ENCODE results near the gene STXBP5L.
"Not testable (repeated sequence)": the region's sequence is repeated elsewhere in the genome, so short reads cannot be mapped to it uniquely, and the experiment has no call there.

Gene STXBP5L

DNA sequence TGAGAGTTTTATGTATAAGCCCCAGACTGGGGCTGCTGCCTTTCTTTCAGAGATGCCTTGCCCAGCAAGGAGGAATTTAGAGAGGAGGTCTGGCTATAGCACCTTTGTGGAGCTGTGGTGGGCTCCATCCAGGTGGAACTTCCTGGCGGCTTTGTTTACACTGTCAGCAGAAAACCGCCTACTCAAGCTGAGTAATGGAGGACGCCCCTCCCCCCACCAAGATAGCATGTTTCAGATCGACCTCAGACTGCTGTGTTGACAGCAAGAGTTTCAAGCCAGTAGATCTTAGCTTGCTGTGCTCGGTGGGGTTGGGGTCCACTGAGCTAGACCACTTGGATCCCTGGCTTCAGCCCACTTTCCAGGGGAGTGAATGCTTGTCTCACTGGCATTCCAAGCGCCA lies 155.6 kb downstream of the STXBP5L start:
- no peak for DNase-seq

GRCh38 chr3:121064121-121064520 lies 156.1 kb downstream of the STXBP5L start:
- no peak for DNase-seq

DNA sequence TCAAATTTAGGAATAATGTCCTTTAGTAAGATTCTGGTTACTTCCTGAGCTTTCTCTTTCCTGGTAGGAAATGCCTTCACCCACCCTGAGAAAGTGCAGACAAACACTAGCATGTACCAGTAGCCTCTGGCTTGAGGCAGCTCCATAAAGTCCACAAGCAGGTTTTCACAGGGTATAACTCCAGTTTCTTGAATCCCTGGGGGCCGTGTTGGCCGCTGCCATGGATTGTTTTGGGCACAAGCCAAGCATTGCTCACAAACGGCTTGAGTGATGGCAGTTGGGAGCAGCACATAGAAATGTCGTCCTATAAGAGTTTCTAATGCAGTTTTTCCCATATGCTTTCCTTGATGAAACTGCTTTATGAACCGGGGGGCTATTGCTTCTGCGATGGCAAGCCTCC lies 164.1 kb downstream of the STXBP5L start:
- no peak for DNase-seq

DNA sequence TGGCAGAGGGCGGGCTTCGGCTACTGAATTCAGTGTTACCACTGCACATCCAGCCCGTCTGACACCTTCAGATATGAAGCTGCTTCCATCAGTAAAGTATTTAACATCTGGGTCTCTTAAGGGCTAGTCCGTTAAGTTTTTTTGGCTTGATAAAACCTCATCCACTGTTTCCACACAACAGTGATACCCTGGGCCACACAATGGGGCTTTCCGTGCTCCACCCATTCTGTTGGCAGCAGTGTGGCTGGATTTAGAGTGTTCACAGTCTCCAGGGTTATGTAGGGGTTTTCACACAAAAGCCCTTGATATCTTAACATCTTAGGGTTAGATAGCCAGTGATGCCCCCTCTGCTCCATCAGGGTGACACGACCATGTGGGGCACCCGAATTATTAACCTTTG lies 165.0 kb downstream of the STXBP5L start:
- DNase-seq, result no peak

- no peak for DNase-seq
Observed at GRCh38 chr3:121075191-121075590, 167.2 kb downstream of the STXBP5L start.

GRCh38 chr3:121078378-121079101 lies 170.5 kb downstream of the STXBP5L start:
- not testable (repeated sequence) for DNase-seq

DNA sequence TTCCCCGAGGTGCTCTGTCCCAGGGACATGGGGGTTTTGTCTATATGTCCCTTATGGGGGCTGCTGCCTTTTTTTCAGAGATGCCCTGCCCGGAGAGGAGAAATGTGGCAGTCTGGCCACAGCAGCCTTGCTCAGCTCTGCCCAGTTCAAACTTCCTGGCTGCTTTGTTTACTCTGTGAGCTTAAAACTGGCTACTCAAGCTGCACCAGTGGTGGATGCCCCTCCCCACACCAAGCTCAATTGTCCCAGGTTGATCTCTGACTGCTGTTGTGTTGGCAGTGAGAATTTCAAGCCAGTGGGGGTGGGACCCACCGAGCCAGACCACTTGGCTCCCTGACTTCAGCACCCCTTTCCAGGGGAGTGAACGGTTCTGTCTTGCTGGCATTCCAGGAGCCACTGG lies 188.9 kb downstream of the STXBP5L start:
- DNase-seq, result no peak

DNA sequence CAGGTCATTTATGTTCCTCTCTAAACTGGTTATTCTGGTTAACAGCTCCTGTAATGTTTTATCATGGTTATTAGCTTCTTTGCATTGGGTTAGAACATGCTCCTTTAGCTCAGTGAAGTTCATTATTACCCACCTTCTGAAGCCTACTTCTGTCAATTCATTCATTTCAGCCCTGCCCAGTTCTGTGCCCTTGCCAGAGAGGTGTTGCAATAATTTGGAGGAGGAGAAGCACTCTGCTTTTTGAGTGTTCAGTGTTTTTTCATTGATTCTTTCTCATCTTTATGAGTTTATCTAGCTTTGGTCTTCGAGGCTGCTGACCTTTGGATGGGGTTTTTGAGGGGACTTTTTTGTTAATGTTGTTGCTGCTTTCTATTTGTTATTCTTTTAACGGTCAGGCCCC lies 203.1 kb downstream of the STXBP5L start:
- DNase-seq, result not testable (repeated sequence)

DNA sequence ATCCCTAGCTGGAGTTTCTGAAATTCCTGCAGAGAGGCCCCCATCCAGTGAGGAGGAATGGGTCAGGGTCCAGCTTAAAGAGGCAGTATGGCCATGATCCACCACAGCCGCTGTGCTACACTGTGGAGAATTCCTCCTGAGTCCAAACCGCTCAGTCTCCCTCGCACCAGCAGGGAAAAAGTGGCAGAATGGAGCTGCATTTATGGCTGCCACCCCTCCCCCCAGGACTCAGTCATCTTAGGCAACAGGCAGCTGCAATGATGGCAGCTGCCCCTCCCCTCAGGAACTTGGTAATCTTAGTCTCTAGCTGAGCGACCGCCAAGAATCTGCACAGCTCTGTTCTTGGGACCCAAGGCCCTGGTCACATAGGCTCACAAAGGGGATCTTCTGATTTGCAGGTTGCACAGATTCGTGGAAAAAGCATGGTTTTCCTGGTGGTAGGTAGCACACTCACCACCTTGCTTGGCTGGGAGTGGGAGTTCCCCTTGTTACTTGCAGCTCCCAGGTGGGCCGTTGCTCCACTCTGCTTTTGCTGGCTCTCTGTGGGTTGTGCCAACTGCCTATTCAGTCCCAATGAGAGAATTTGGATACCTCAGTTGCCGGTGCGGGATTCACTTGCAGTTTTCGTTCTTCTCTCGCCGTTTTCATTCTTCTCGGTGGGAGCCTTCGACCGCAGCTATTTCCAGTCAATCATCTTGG lies 204.1 kb downstream of the STXBP5L start:
- DNase-seq, result no peak

DNA sequence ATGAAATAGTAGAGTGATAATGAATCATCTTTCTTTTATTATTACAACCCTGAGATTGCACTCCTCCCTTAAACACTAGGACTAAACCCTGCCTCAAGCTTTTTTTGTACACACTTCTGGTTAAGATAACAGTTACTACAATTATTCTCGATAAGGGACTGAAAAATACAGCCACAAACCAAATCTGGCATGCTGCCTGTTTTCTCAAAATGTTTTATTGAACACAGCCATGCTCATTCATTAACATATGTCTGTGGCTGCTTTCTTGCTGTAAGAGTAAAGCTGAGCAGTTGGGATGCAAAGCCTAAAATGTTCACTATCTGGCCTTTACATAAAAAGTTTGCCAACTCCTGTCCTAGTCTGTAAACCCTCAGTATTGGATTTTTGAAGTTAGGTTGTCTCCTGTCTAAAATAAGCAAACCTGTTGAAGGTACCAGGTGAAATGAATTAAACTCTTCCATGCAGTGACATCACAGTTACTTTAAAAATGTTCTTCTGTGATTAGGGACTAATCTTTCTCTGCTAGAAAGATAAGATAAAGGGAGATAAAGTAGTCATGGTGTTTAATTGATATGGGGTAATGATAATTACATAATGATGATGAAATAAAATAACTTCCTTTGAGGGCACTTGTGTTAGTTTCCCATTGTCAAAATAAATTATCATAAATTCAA lies 218.2 kb downstream of the STXBP5L start:
- DNase-seq, result no peak

GRCh38 chr3:121126707-121127035 lies 218.7 kb downstream of the STXBP5L start:
- DNase-seq, result no peak

DNA sequence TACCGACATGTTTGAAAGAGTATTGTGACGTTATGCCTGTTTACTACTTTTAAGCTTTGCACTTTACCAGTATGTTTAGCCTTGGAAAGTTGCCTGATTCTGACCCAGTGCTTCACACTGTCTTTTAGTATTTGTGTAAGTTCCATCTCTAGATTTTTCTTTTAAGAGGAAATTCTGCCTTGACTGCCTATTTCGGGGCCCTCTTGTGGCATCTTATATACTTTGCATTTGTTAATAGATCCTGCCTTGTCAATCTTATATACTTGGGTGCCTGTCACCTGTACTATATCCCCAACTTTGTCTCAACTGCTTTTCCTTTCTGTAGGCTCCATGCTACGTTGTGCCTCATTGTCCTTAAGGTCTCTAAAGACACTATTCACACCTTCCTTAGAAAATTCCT lies 244.6 kb downstream of the STXBP5L start:
- DNase-seq, result no peak

DNA sequence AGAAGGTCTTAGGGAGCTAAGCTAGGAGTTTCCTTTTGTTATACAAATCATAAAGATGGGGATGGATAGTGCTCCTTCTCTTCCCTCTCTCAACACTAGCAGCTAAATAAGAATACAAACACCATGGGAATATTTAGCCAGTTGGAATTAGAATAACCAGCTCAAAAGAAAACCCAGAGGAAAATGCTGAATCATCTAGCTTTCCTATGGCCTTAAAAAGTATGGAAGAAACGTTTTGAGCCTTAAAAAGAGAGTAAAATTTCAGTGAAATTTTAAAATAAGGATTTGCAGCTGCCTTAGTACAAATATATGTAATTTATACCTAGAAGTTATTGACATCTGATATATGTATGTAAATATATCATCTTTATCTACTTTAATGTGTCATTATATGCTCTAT lies 245.8 kb downstream of the STXBP5L start:
- no peak for DNase-seq

- no peak for DNase-seq
Observed at GRCh38 chr3:121155028-121155427, 247.0 kb downstream of the STXBP5L start.

DNA sequence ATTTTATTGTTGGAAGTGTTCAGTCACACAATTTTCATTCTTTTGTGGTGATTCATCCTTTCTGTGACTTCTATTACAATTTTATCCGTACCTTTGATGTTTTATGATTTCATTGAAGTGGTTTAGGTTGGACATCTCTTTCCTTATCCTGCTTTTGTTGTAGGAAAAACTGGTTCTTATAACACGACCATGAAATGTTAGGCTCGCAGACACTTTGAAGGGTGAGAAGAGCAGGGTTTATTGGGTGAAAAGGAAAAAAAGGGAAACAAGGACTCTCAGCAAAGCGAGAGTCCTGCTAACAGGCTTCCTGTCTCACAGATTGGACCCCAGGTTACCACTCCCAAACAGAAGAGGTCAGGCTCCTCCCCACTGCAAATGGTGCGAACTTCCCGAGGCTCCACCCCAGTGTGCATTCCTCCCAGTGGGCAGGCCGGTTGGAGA lies 257.4 kb downstream of the STXBP5L start:
- DNase-seq, result no peak

DNA sequence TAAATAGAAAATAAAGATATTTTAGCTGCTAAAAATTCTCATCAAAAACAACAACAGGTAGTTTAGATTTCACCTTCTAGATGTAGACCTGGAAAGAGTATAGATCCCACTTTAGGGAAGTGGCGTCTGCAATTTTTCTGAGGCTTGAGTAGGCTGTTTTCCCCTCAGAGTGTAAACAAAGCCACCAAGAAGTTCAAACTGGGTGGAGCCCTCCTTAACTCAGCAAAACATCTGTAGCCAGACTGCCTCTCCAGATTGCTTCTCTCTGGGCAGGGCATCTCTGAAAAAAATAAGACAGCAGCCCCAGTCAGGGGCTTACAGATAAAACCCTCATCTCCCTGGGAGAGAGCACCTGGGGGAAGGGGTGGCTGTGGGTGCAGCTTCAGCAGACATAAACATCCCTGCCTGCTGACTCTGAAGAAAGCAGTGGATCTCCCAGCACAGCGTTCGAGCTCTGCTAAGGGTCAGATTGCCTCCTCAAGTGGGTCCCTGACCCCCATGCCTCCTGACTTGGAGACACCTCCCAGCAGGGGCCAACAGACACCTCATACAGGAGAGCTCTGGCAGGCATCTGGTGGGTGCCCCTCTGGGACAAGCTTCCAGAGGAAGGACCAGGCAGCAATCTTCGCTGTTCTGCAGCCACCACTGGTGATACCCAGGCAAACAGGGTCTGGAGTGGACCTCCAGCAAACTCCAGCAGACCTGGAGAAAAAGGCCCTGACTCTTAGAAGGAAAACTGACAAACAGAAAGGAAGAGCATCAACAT lies 259.6 kb downstream of the STXBP5L start:
- no peak for DNase-seq

DNA sequence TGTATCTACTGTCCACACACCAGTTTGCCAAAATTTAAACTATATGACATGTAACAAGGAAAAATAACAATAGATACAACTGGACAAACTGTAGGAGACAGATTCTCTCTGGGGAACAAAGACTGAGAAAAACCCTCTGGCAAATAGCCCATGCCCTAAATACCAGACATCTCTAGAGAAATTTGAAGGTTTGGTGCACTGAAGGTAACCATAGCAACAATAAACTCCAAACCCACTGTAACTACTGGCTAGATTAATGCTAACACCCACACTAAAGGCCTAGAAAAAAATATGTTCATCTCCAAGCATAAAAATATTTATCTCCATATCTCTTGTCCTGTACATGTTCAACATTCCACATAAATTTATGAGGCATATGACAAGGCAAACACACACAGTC lies 267.1 kb downstream of the STXBP5L start:
- no peak for DNase-seq

- not testable (repeated sequence) for DNase-seq
Observed at GRCh38 chr3:121190626-121191025, 282.6 kb downstream of the STXBP5L start.

GRCh38 chr3:121202573-121202972 lies 294.6 kb downstream of the STXBP5L start:
- no peak for DNase-seq

- no peak for DNase-seq
Observed at GRCh38 chr3:121223116-121223515, 315.1 kb downstream of the STXBP5L start.

DNA sequence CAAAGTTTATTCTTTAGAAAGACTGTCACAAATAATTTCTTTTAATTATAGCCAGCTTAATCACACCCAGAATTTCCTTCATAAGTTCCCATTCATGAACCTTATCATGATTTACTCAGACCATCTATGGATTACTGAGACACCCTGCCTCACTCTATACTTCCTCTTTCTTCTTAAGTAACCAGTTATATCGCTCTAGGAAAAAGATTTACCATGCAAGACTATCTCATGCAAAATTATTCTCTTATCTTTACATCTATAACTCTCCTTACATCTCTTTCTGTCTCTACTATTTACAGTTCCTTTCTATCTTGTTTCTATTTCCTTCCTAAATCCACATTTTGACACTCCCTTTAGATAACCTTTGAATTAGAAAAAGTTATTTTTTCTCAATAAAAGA lies 321.0 kb downstream of the STXBP5L start:
- DNase-seq, result no peak

GRCh38 chr3:121230194-121230593 lies 322.2 kb downstream of the STXBP5L start:
- DNase-seq, result not testable (repeated sequence)

- DNase-seq, result no peak
Observed at GRCh38 chr3:121231872-121232271, 323.9 kb downstream of the STXBP5L start.

Measured in suppressor macrophage treated with lipopolysaccharide for 4 hours (primary cell).